GM13977 (cell line): ENCODE results near the gene ZNF423.

Experiments
- DNase-seq: peaks from one replicate; pipeline ENCODE4 v3.0.0; 2012; ENCODE audit warnings: low spot score
- in situ Hi-C: fragments of 300-500 bp; cut with MboI; formaldehyde crosslinking; loops from one replicate; pipeline ENCODE4 v1.12.0; 2022; ENCODE audit warnings: low sequenced_read_pairs, low pct_unique_long_range_greater_than_20kb, mixed read lengths, inconsistent platforms; ENCODE audit not compliant: unreplicated experiment
- TF ChIP-seq, protein P1 (sequence below): IDR thresholded peaks from 2 replicates; pipeline ENCODE4 v1.5.1; 2012; ENCODE audit warnings: mild to moderate bottlenecking, control low read depth; ENCODE audit not compliant: insufficient read depth; ENCODE audit errors: extremely low read depth, missing control alignments

Gene ZNF423

DNA sequence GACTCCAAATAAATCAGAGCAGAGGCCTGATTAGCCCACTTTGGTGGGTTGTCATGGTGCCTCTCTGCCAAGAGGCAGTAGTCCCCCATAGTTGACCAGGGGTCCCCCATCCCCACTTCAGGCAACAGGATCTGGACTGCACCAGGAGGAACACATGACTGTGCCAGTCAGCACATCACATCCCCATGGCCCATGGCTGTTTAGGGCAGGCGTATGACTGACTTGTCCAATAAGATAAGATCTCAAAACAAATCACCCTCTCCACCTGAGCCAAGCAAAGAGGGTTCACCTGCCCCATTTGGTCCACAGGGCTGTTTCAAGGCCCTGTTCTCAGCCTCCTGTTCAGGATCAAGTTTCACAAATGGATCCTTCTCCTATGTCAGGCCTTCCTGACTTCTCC, 389.0 kb downstream of the ZNF423 start:
- TF ChIP-seq, protein P1, sequence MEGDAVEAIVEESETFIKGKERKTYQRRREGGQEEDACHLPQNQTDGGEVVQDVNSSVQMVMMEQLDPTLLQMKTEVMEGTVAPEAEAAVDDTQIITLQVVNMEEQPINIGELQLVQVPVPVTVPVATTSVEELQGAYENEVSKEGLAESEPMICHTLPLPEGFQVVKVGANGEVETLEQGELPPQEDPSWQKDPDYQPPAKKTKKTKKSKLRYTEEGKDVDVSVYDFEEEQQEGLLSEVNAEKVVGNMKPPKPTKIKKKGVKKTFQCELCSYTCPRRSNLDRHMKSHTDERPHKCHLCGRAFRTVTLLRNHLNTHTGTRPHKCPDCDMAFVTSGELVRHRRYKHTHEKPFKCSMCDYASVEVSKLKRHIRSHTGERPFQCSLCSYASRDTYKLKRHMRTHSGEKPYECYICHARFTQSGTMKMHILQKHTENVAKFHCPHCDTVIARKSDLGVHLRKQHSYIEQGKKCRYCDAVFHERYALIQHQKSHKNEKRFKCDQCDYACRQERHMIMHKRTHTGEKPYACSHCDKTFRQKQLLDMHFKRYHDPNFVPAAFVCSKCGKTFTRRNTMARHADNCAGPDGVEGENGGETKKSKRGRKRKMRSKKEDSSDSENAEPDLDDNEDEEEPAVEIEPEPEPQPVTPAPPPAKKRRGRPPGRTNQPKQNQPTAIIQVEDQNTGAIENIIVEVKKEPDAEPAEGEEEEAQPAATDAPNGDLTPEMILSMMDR: no peak
- no peak for DNase-seq
- in situ Hi-C loops: no loop called here

DNA sequence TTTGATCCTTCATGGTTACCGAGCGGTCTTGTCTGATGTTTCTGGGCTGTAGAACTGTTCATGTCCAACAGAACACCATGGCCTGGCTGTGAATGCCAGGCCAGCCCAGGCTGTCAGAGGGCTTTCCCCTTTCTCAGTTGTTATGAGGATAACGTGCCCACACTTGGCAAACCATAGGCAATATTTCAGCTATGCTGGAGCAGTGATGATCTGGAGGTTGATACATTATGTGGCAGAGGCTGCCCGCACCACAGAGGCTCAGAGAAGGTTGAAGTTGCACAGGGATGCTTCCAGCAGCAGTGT, 389.4 kb downstream of the ZNF423 start:
- DNase-seq: no peak
- TF ChIP-seq, protein P1: no peak
- in situ Hi-C loops: no loop called here

DNA sequence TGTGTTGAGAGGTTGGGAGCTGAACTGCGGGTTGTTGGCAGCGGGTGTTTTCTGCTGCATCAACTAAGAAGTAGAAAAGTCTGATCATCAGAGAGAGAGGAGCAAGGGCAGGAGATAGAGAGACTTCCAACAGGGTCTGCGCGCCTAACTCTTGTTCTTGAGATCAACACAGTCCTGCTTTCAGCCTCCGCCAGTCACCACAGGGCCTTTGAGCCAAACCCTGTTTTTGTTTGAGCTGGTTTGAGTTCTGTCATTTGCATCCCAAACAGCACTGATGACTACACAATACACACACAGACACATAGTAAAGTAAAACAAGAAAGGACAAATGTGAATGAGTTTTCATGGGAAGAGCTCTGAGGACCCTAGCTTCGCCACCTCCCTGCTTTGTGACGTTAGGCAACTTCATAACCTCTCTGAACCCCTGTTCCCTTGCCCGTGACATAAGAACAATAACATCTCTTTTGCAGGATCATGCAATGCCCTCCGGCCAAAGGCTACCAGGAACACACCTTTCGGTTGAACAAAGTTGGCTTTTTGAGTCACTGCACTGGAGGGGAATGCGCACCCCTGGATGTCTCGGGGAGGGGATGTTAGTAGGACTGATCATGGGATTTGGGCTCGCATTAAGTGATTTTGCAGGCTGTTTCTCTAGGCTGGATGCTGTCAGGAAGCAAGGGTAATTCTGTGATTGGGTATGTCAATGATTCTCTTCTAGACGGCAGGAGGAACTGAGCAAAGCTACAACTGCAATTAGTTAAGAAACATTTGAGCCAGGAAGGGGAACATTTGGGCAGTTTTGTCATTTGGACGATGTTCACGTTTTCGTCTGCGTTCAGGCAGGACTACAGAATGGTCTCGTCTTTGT, 390.0 kb downstream of the ZNF423 start:
- in situ Hi-C loops: no loop called here
- TF ChIP-seq, protein P1: no peak
- no peak for DNase-seq

DNA sequence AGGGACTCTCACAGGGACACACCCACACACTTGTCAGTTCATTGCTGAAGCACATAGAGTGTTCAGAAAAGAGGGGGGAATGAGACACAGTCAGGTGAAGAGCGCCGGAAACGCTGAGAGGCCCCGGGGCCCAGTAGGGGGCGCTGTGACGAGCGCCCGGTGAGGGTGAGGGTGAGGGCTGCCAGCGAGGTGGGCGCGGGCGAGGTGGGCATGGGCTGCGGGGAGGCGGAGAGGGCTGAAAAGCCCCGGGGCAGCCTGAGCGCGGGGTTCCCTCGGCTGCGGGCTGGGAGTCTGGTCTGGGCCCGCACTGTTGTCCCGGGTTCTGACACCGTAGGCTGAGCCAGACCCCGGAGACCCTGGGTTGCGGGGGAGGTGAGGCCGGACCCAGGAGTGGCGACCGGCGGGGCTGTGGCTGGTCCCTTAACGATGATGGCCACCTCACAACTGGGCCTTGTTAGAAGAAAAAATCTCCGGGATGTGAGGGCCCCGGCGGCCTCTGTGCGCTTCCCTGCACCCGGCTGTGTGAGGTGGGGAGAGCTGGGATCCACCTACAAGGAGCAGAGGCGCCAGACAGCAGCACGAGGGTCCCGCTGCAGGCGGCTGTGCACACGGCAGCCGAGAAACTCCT, 390.9 kb downstream of the ZNF423 start:
- DNase-seq: peak; percentile 54
- TF ChIP-seq, protein P1: peak; percentile 50
- in situ Hi-C loops: no loop called here

DNA sequence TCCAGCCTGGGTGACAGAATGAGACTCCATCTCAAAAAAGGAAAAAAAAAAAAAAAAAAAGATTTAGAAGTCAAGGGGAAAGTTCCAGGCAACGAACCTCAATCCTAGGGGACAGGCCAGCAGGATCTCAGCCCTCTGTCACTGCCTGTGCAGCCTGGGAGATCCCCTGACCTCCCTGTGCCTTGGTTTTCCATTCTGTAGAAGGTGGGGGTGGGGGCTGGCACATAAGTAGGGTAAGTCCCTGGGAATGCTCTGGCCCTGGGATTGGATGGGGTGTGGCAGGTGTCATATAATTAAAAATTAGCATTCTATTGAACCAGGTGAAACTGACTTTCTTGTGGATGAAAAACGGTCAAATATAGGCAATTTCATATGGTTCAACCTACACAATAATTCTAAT, 391.8 kb downstream of the ZNF423 start:
- in situ Hi-C loops: no loop called here
- no peak for DNase-seq
- TF ChIP-seq, protein P1: no peak

DNA sequence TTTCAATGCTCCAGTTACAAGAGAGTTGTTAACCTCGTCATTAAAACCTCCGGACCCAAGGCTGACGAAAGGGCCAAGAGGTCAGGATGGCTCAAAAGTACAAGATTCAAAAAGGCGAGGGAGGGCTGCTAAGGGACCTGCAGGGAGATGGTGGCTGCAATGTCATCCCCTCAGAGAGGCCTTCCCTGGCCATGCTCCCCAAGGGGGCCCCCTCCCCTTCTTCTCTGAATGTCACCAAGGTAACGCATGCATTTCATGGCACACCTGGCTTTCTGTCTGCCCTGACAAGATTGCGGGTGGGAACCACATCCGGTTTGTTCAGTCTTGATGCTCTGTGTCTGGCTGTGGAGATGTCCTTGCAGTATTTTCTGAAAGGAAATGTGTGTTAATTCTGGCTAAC, 392.4 kb downstream of the ZNF423 start:
- TF ChIP-seq, protein P1: no peak
- in situ Hi-C loops: no loop called here
- DNase-seq: peak; percentile 84
